Kidney tubule cell (primary cell): ENCODE measurements around the gene GPRC5C.

Experiments
- DNase-seq: peaks from one replicate; pipeline ENCODE4 v3.0.0-alpha.2; 2018; ENCODE audit warnings: low spot score

Gene GPRC5C

GRCh38 chr17:74432766-74433391 lies 991 bp downstream of the GPRC5C start:
- no peak for DNase-seq

- DNase-seq, result peak; percentile 62
Observed at GRCh38 chr17:74433421-74434121, 1.7 kb downstream of the GPRC5C start.

- DNase-seq, result no peak
Observed at GRCh38 chr17:74435775-74436359, 4.0 kb downstream of the GPRC5C start.

GRCh38 chr17:74437702-74438101 lies 5.8 kb downstream of the GPRC5C start:
- DNase-seq, result no peak

GRCh38 chr17:74439691-74440567 lies 8.0 kb downstream of the GPRC5C start:
- DNase-seq, result no peak

GRCh38 chr17:74441537-74441936 lies 9.6 kb downstream of the GPRC5C start:
- no peak for DNase-seq

- no peak for DNase-seq
Observed at GRCh38 chr17:74442291-74442669, 10.4 kb downstream of the GPRC5C start.

GRCh38 chr17:74442670-74443515 lies 11.0 kb downstream of the GPRC5C start:
- peak; percentile 93 for DNase-seq

- DNase-seq, result no peak
Observed at GRCh38 chr17:74443516-74444296, 11.8 kb downstream of the GPRC5C start.

- peak; percentile 54 for DNase-seq
Observed at GRCh38 chr17:74444406-74444805, 12.5 kb downstream of the GPRC5C start.

- DNase-seq, result no peak
Observed at GRCh38 chr17:74445158-74445557, 13.3 kb downstream of the GPRC5C start.

- peak; percentile 22 for DNase-seq
Observed at GRCh38 chr17:74446551-74447500, 14.9 kb downstream of the GPRC5C start.

- no peak for DNase-seq
Observed at GRCh38 chr17:74447628-74448159, 15.8 kb downstream of the GPRC5C start.

GRCh38 chr17:74448756-74449155 lies 16.9 kb downstream of the GPRC5C start:
- no peak for DNase-seq

- DNase-seq, result no peak
Observed at GRCh38 chr17:74449306-74449705, 17.4 kb downstream of the GPRC5C start.

- no peak for DNase-seq
Observed at GRCh38 chr17:74449773-74450172, 17.9 kb downstream of the GPRC5C start.

- DNase-seq, result no peak
Observed at GRCh38 chr17:74450231-74450630, 18.3 kb downstream of the GPRC5C start.

- DNase-seq, result no peak
Observed at GRCh38 chr17:74450925-74451403, 19.1 kb downstream of the GPRC5C start.

GRCh38 chr17:74451557-74451956 lies 19.7 kb downstream of the GPRC5C start:
- DNase-seq, result no peak
